Body of pancreas (tissue), 4 donors: ENCODE data around the gene TRIB2.

Experiments
- POLR2A ChIP-seq, 3 donors: fragments of 450-650 bp; IDR thresholded peaks; one replicate each; pipeline ENCODE4 v1.6.1; 2016; ENCODE audit warnings: antibody characterized with exemption in 3 of 3, mild to moderate bottlenecking in 2 of 3
- TF ChIP-seq, protein P1 (sequence below), 7 experiments: fragments of 450-650 bp in 4 of 7; fragments of 200-600 bp in 3 of 7; sonication (generic) in 3 of 7; IDR thresholded peaks; one replicate each; pipeline ENCODE4 v1.5.1; 2016 to 2019; ENCODE audit warnings: antibody characterized with exemption in 7 of 7

DNA sequence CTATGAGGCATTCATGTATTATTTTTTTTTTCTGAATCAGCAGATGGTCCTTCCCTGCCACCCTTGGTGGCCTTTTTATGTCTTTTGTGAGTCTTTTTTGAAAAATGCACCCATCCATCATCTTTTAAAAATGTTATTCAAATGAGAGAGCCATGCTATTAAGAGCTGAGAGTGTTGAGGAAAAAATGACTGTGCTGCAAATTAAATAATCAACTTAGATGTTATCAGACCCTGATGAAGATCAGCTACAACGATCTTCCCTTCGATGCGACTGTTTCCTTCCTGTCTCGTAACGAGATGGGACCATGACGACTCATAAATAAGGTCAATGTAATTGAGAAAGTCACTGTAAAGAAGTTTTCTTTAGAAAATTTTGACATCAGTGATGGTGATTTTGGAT is 44.4 kb downstream of the TRIB2 start:
- no peak for TF ChIP-seq POLR2A (IDR thresholded peaks at IDR 0.05)
- TF ChIP-seq, protein P1, sequence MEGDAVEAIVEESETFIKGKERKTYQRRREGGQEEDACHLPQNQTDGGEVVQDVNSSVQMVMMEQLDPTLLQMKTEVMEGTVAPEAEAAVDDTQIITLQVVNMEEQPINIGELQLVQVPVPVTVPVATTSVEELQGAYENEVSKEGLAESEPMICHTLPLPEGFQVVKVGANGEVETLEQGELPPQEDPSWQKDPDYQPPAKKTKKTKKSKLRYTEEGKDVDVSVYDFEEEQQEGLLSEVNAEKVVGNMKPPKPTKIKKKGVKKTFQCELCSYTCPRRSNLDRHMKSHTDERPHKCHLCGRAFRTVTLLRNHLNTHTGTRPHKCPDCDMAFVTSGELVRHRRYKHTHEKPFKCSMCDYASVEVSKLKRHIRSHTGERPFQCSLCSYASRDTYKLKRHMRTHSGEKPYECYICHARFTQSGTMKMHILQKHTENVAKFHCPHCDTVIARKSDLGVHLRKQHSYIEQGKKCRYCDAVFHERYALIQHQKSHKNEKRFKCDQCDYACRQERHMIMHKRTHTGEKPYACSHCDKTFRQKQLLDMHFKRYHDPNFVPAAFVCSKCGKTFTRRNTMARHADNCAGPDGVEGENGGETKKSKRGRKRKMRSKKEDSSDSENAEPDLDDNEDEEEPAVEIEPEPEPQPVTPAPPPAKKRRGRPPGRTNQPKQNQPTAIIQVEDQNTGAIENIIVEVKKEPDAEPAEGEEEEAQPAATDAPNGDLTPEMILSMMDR (IDR thresholded peaks at IDR 0.05), result no peak
